GM12874 (cell line): ENCODE measurements around the gene BTBD9.

Source experiments
- TF ChIP-seq, protein P1 (sequence below): IDR thresholded peaks from 2 replicates; pipeline ENCODE4 v1.5.1; 2011; ENCODE audit warnings: low read depth, mild to moderate bottlenecking, control low read depth, low read length, moderate library complexity; ENCODE audit not compliant: insufficient read depth

The BTBD9 gene

DNA sequence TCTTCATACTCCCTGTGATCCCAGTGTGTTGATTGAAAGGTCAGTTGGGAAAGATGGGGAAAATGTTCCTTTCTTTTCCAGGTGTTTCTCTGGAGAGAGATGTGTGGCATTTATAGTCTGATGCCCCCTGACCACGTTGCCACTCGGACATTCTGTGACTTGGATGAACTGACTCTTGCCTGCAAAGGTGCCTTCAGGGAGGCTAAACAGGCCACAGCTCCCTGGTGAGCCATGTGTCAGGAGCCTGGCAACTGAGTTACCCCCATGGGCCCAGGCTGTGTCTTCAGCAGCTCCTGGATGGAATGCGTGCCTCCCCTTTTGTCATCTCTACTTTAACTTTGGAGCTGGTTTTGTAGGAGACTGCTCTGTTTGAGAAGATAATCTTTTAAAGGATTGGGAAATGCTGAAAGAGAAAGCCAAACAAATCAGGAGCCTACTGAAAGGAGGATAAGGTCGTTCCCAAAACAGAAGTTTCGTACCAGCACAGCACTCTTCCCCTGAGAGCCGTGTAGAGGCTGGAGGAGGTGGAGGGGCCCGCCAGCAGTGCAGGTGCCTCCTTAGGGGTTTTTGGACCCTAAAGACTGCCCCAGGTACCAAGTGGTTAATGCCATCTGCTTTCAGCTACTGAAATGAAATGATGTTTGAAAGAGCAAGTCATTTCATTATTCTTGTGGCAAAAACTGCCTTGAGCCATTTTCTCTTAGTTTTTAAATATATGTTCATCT is 497.4 kb downstream of the BTBD9 start:
- TF ChIP-seq, protein P1, sequence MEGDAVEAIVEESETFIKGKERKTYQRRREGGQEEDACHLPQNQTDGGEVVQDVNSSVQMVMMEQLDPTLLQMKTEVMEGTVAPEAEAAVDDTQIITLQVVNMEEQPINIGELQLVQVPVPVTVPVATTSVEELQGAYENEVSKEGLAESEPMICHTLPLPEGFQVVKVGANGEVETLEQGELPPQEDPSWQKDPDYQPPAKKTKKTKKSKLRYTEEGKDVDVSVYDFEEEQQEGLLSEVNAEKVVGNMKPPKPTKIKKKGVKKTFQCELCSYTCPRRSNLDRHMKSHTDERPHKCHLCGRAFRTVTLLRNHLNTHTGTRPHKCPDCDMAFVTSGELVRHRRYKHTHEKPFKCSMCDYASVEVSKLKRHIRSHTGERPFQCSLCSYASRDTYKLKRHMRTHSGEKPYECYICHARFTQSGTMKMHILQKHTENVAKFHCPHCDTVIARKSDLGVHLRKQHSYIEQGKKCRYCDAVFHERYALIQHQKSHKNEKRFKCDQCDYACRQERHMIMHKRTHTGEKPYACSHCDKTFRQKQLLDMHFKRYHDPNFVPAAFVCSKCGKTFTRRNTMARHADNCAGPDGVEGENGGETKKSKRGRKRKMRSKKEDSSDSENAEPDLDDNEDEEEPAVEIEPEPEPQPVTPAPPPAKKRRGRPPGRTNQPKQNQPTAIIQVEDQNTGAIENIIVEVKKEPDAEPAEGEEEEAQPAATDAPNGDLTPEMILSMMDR: no peak

DNA sequence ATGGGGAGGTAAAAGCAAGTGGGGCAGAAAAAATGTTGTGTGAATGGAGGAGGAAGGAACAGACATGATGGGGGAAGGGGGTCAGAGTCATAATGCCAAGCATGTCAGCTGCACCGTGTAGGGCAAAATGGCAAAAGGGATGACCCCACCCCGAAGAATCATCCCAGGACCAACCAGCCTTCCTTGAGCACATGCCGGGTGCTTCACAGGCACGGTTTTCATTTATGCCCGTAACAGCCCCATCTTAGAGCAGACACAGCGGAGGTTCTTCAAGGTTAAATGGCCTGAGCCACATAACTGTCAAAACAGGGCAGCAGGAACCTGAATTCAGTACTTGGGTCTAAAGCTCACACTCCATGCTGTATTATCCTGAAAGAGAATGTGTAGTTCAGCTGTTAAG is 498.0 kb downstream of the BTBD9 start:
- TF ChIP-seq, protein P1: no peak

DNA sequence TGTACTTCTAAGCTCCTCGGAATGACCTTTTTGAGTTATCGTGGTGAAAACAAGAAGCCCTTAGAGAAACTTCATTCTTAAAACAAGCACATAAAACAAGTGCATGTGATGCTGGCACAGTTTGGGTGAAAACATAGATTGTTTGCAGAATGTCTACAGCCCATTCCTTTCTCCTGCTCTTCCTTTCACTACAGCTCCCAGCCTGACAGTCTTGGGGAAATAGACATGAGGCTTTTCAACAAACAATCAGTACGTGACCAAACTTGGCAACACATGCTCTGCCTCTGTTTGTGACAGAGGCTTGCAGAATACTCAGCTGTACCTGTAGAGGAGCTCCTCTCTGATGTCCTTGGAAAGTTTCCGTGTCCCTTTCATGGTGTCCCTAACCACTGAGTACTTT is 498.6 kb downstream of the BTBD9 start:
- TF ChIP-seq, protein P1: no peak

DNA sequence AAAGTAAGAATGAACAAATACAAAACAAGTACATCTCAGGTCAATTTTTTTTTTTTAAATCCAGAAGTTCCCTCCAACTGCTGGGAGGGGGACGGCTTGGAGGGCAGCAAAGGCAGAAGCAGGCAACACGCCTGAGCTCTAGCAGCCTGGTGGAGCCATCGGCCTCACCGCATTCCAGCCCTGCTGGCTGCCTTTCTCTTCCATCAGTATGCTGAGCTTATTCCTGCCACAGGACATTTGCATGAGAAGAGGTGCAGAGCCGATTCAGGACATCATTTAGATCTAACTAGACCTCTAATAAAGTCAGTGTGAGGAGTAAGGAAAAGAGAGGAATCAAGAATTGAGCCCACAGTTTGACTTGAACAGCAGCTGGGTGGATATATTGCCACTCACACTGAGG is 501.4 kb downstream of the BTBD9 start:
- TF ChIP-seq, protein P1: no peak

DNA sequence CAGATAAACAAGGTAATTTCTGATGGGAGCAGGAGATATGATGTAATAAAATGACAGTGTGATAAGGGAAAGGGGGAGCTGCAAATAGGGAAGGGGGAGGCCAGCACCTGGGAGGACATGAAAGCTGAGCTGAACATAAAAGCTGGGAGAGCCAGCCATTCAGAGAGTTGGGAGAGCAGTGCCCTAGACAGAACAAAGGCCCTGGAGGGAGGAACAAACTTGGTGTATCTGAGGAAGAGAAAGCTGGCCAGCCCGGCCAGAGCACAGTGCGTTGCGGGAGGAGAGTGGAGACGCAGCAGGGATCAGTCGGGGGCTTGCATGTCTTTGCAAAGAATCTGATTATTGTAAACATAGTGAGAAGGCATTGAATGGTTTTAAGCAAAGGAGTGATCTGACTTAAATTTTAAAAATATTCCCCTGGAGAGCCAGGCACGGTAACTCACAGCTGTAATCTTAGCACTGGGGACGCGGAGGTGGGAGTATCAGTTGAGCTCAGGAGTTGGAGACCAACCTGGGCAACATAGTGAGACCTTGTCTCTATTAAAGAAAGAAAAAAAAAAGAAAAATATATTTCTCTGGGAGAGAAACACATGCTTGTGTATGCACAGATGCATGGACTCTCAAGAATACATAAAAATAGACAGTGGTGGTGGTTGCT is 502.0 kb downstream of the BTBD9 start:
- TF ChIP-seq, protein P1: no peak

DNA sequence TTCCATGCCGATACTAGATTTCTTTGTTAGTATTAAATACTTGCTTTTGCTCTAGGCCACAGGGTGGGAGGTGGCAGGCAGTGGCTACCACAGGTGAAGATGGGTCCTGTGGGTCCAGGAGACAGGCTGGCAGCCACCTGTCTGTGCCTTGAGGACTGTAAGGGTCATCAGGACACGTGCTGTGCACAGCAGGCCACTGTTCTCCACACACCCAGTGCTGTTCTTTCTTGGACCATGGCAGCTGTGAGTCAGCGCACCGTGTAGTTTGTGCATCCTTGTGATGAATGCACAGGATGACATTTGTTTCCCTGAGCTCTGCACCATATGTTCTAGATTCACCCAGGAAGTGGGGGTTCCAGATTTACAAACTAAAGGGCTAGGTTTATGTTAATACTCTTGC is 503.2 kb downstream of the BTBD9 start:
- TF ChIP-seq, protein P1: no peak

DNA sequence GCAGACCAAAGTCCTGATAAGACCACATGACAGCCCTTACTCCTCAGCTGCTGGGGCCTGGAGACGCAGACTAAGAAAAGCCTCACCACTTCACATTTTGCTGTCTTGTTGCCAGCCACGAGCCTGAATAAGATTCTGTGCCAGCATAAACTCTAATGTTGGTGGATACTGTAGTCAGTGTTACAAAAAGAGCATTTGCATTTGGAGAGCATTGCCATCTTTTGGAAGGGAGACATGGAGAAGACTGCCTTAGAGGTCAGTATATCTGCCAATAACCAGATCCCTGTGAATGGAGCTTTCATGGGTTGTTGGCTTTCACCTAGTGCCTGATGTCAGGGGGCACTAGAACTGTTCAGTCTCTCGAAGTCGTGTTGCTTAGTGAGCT is 505.0 kb downstream of the BTBD9 start:
- TF ChIP-seq, protein P1: no peak
